NCI-H524 treated with DMSO at 0.1 percent for 48 hours (cell line): ENCODE measurements around the gene INSC.

Source experiments
- DNase-seq: peaks from one replicate; lab custom pipeline; 2025; lab: John Stamatoyannopoulos, UW

INSC gene

GRCh38 chr11:15189641-15190365 is 75.1 kb downstream of the INSC start:
- DNase-seq = no peak

GRCh38 chr11:15190611-15191010 is 75.9 kb downstream of the INSC start:
- no peak for DNase-seq

- DNase-seq = no peak
These were observed 77.4 kb downstream of the INSC start for GRCh38 chr11:15192005-15192556.

GRCh38 chr11:15194671-15195415 is 80.1 kb downstream of the INSC start:
- no peak for DNase-seq

- no peak for DNase-seq
These were observed 80.9 kb downstream of the INSC start for GRCh38 chr11:15195454-15196200.

GRCh38 chr11:15196704-15197103 is 82.0 kb downstream of the INSC start:
- no peak for DNase-seq

GRCh38 chr11:15197696-15198095 is 83.0 kb downstream of the INSC start:
- DNase-seq = no peak

GRCh38 chr11:15198284-15198683 is 83.6 kb downstream of the INSC start:
- no peak for DNase-seq

GRCh38 chr11:15199693-15200092 is 85.0 kb downstream of the INSC start:
- no peak for DNase-seq

GRCh38 chr11:15200696-15201095 is 86.0 kb downstream of the INSC start:
- no peak for DNase-seq

- no peak for DNase-seq
These were observed 86.9 kb downstream of the INSC start for GRCh38 chr11:15201586-15201985.

GRCh38 chr11:15202626-15203025 is 87.9 kb downstream of the INSC start:
- no peak for DNase-seq

GRCh38 chr11:15204711-15205110 is 90.0 kb downstream of the INSC start:
- DNase-seq = no peak

GRCh38 chr11:15206791-15207190 is 92.1 kb downstream of the INSC start:
- no peak for DNase-seq

- no peak for DNase-seq
These were observed 93.9 kb downstream of the INSC start for GRCh38 chr11:15208378-15209222.

GRCh38 chr11:15212876-15213275 is 98.2 kb downstream of the INSC start:
- no peak for DNase-seq

GRCh38 chr11:15213471-15214231 is 98.9 kb downstream of the INSC start:
- DNase-seq = no peak

- no peak for DNase-seq
These were observed 100.3 kb downstream of the INSC start for GRCh38 chr11:15215005-15215404.

GRCh38 chr11:15216678-15217077 is 102.0 kb downstream of the INSC start:
- no peak for DNase-seq

GRCh38 chr11:15217416-15217815 is 102.7 kb downstream of the INSC start:
- DNase-seq = no peak

- no peak for DNase-seq
These were observed 108.1 kb downstream of the INSC start for GRCh38 chr11:15222777-15223176.
